Kidney glomerular epithelial cell (primary cell): ENCODE results near the gene MZT2A.
"Not testable (repeated sequence)": the region's sequence is repeated elsewhere in the genome, so short reads cannot be mapped to it uniquely, and the experiment has no call there.

Experiments
- DNase-seq: peaks from one replicate; lab custom pipeline; 2025; lab: John Stamatoyannopoulos, UW

MZT2A gene

DNA sequence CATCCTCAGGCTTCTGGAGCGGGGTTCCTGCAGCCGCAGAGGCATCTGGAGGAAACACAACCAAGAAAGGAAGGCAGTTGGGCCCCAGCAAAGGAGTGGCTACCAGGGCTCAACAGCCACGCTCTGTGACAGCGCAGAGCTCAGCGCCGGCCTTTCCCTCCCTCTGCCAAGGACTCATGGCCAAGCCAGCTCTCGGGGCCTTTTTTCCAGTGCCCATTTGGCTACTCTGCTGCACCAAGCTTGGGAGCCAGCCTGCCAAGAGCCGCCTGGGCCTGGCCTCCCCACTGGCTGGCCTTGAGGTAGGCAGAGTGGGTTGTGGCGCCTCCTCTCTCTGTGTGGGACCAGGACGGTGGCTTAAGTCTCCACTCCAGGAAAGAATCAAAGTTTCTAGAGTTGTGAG, 28.3 kb upstream of the MZT2A start:
- DNase-seq = no peak

DNA sequence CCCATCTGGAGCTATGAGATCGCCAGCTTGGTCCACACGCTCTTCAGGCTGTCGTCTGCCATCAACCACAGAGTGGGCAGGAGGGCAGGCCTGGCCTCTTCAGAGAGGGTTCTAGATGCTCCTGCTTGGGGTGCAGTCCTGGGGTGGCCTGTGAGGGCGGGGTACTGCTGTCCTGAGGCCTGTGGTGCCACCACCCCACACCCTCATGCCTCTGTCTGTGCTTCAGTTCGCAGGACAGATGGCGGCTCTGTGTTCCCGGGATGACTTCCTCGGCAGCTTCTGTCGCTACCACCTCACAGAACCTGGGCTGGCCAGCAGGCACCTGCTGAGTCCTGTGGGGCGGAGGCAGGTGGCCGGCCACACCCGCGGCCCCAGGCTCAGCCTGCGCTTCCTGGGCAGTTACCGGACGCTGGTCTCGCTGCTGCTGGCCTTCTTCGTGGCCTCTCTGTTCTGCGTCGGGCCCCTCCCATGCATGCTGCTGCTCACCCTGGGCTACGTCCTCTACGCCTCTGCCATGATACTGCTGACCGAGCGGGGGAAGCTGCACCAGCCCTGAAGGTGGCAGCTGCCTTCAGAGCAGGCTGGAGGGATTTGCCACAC, 27.8 kb upstream of the MZT2A start:
- DNase-seq = not testable (repeated sequence)

DNA sequence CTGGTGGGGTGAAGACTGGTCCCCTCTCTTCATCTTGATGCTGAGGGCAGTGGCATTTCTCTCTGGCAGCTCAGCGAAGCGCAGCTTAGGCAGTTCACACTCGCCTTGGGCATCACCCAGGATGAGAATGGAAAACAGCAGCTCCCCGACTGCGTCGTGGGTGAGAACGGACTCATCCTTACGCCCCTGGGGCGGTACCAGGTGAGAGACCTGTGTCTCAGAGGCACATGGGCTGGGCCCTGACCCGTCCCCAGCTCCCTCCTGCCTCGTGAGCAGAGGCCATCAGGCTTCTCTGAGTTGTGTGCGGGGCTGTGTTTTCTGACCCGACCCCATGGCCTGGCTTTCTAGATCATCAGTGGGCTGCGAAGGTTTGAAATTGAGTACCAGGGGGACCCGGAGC, 27.3 kb upstream of the MZT2A start:
- no peak for DNase-seq

DNA sequence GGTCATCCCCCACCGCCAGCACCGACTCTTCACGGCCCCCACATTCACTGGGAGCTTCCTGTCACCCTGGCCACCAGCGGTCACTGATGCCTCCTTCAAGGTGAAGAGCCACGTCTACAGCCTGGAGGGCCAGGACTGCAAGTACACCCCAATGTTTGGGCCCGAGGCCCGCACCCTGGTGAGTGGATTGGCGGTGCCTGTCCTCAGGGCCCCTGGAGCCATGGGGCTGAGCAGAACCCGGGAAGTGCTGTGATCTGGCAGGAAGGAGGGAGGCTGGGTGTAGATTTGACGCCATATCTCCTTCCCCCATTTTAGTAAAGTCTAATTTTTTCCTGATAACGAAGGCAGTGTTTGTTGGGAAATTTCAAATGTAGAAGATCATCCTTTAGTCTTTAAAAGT, 26.3 kb upstream of the MZT2A start:
- DNase-seq = not testable (repeated sequence)

DNA sequence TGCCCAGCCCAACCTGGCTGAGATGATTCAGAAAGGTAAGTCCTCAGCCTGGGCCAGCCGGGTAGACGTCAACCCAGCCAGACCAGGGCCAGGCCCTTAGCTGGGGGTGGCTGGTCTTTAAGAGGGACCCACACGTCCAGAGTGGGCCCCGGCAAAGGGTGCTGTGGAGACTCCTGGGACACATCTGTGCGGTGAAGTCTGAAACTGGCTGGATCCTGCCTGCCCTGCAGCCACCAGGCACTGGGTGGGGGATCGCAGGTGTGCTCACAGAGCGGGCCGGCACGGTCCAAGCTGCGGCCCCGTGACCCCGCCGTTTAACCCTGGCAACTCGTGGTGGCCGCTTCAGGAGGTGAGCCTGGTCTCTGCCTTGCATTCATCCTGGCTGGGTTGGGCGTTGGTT, 25.7 kb upstream of the MZT2A start:
- not testable (repeated sequence) for DNase-seq

DNA sequence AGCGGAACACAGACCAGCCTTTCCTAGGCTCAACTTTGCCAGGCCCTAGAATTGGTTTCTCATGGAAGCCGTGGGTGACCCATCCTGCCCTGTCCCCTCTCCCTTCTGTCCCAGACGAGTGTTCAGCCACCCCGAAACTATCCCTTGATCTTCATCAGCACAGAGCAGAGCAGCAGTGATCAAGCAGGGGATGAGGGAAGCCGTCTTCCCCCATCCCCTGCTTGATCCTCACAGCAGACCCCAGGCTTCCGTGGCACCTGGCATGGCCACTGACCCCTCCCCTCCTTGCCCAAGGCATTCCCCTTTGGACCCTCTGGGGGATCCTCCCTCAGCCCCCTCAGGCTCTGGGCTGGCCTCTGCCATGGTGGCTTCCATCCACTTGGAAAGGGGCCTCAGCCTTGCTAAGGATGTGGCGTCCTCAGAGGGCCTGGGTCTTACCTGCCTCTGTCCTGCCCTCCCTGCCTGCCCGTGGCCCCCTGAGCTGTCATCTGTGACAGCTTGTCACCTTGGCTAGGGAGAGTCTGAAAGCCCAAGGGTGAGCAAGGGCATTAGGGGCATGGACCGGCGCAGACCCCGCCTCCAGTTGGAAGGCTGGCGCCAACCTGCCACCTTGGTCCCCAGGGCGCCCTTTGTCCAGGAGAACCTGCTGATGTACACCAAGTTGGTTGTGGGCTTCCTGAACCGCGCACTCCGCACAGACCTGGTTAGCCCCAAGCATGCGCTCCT, 25.1 kb upstream of the MZT2A start:
- no peak for DNase-seq

DNA sequence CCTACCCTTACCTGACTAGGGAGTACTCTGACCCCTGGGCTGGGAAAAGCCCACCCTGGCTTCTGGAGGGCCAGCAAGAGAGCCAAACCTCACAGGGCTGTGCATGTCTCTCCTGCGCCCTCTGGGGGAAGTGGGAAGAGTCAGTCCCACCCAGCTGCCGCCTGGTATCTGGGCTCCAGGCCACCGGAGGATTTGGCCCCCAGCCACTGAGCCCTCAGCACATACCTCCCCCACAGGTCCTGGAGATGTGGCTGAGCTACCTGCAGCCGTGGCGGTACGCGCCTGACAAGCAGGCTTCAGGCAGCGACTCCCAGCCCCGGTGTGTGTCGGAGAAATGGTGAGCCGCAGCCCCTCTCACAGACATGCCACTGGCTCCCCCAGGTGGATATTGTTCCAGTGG, 24.4 kb upstream of the MZT2A start:
- DNase-seq = peak; percentile 43

DNA sequence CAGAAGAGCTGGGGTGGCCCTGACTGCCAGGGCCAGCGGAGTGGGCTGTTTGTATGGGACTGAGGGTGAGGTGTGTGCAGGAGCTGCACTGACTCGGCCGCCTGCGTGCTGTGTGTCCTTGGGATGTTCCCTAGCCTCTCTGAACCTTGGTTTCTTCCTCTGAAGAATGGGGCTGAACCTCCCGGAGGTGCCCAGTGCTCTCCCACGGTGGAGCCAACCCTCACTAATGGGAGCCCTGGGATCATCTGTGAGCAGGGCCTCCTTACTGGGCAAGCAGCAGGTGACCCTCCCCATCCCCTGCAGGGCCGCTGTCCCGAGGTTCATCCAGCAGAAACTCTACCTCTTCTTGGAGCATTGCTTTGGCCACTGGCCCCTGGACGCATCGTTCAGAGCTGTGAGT, 23.8 kb upstream of the MZT2A start:
- no peak for DNase-seq

DNA sequence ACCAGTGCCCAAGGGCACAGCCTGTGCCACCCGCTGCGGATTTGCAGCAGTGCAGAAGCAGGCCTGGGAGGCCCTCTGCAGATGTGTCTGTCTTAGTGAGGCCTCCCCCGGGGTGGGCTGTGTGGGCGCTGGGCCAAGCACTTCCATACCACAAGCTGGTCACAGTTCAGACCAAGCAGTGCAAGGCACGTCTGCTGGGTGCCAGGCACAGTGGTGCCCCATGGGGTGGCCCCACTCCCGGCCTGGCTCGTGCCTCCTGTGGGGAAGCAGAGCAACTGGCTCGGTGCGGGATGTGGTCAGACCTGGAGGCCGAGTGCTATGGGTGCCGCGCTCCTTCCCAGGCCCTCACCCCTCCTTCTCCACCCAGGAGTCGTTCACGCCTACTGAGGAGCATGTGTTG, 23.0 kb upstream of the MZT2A start:
- DNase-seq = not testable (repeated sequence)

DNA sequence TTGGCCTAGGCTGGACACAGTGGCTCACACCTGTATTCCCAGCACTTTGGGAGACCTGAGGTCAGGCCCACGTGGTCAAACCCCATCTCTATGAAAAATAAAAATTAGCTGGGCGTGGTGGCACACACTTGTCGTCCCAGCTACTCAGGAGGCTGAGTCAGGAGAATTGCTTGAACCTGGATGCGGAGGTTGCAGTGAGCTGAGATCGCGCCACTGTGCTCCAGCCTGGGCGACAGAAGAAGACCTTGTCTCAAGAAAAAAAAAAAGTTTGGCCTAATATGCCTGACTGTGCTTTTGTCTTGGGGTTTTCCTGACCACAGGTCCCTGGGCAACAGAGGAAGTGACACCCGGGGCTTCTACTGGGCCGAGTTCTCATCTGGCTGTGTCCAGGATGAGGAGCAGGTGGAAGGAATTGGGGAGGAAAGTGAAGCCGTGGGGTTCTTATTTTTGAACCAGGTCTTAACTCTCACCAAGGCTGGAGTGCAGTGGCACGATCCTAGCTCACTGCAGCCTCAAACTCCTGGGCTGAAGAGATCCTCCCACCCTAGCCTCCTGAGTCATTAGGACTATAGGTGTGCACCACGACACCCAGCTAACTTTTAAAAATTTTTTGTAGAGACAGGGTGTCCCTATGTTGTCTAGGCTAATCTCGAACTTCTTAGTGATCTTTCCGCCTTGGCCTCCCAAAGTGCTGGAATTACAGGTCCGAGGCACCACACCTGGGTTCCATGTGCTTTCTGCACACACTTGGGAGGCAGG, 22.4 kb upstream of the MZT2A start:
- not testable (repeated sequence) for DNase-seq

DNA sequence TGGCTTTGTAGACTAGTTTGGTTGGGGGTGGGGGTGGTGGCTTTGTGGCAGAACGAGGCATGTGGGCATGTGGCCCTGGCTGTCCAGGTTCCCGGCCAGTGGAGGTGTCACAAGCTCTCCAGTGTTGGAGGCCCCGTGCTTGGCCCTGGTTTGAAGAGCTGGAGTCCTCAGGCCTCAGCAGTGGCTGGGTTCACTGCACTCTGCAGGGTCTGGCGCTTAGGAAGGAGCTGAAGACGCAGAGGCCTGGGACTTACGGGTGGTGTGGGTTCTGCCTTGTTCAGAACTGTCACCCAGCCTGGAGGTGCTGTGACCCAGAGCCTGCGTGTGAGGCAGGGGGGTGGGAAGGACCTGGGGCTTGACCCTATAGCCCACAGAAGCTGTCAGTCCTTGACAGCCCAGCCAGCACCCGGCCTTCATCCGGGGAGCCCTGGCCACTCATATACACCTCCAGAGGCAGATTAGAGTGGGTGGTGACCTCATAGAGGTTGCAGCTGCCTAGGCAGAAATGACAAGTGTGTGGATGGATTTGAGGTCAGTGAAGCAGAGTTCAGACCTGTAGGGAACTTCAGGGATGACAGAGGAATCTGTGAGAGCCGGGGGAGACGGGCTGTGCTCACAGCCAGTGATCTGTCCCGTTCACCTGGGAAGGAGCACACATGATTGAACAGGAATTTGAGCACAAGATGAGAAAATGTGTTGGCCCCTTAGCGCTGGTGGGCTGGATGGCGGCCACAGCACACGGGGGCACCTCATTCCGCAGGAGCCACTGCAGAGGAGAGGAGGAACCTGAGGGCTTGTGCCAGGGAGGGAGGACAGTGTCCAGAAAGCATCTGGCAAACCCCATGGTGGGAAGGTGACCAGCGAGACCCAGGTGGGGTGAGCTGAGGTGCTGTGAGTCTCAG, 20.0 kb upstream of the MZT2A start:
- peak; percentile 59 for DNase-seq

DNA sequence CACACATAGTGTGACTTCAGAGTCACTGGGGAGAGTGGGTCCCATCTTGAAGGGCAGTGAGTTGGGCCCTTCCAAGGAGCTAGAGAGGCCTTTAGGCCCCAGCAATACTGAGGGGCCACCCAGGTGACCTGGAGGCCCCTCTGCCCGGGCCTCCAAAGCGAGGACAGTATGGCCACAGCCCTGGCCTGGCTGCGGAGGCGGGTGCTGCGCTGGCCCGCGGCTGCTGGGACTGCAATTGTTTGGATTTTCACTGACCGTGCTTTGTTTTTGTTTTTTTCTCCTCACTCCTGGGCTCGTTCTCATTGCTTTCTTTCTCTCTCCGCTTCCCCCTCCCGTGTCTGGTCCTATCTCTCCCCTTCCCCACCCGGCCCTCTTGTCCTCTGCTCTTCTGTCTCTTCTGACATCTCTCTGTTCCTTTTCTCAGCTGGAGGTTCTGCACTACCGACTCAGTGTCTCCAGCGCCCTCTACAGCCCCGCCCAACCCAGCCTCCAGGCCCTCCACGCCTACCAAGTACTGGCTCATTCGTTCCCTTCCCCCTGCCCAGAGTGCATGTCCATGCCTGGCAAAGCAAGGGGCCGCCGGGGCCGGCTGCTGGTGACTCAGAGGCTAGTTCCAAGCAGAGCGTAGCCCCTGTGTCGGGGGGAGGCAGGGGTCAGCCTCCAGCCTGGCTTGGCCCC, 19.2 kb upstream of the MZT2A start:
- DNase-seq = peak; percentile 91

DNA sequence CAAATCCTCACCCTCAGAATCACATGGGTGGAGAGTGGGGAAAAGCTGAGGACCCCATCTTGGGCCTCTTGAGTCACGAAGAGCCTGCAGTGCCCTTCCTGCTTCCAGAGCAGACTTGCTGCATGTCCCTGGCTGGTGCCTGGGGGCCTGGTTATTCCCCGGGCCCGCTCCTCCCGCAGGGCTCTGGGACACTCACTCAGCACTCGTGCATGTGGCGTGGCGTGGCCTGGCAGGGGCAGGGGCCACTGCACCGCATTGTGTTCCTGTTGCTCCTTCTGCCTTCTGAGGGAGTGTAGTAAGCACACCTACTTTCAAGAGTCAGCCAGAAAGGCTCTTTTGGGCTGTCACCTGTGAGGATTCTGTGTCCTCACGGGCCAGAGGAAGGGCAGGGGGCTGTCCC, 17.4 kb upstream of the MZT2A start:
- no peak for DNase-seq

DNA sequence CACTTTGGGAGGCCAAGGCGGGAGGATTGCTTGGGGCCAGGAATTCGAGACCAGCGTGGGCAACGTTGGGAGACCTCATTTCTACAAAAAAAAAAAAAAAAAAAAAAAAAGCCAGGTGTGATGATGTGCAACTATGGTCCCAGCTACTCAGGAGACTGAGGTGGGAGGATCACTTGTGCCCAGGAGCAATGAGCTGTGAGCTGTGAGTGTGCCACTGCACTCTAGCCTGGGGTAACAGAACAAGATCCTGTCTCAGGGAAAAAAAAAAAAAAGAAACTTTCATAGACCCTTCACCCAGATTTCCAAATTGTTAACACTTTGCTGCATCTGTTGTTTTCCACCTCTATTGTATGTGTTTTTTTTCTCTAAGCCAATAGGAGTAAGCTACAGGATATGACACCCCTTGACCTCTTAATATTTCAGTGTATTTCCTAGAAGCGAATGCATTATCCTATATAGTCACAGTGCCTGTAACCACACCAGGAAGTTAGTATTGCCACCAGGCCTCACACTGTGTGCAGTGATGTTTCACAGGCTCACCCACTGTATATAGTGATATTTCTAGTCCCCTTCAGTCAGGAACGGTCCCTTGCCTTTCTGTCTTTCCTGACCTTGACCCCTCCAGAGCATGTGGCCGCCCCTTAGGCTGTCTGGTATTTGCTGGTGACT, 12.0 kb upstream of the MZT2A start:
- DNase-seq = not testable (repeated sequence)

DNA sequence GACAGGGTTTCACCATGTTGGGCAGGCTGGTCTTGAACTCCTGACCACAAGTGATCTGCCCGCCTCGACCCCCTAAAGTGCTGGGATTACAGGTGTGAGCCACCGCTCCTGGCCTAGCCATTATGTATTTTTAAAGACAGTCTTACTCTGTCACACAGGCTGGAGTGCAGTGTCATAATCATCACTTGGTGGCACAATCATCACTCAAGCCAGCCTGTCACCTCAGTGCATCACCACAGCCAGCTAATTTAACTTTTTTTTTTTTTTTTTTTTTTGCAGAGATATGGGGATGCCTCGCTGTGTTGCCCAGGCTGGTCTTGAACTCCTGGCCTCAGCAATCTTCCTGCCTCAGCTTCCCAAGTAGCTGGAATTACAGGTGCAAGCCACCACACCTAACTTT, 11.4 kb upstream of the MZT2A start:
- not testable (repeated sequence) for DNase-seq

DNA sequence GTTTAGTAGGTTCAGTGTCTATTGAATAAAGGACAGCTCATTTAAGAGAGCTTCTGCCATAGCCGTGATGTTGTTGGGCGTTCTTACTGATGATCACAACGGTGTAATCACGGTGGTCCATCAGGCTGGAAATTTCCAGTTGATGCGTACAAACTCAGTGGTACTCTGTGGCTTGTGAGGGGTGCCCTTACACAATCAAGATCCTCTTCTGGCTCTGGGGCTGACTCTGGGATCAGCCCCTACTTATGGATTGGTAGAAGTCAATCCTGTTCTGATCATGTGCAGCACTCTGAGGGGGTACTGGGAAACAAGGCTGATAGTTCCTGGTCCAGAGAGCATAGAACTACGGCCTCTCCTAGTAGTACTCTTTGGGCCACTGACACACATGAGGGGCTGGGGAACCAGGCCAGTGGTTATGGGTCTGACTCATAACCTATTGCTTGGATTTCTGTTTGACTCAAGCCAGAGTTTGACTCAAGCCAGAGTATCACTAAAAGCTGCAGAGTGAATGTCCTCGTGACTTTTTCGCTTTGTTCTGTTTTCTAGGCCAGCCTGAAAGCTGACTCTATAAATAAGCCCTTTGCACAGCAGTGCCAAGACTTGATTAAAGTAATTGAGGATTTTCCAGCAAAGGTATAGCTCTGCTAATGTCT, 6.2 kb upstream of the MZT2A start:
- DNase-seq = not testable (repeated sequence)

DNA sequence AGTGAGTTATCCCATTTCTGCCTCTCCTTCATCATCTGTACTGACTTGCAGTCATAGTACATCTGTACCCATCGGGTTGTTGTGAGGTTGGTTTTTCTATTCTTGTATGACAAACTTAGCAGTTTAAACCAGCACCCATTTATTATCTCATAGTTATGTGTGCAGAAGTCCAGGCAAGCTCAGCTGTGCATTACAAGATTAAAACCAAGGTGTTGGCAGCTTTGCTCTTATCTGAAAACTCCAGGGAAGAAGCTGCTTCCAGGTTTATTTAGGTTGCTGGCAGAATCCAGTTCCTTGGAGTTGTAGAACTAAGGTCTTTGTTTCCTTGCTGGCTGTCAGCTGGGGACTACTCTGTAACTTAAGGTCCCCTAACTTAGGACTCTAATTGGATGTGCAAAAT, 3.3 kb upstream of the MZT2A start:
- not testable (repeated sequence) for DNase-seq

DNA sequence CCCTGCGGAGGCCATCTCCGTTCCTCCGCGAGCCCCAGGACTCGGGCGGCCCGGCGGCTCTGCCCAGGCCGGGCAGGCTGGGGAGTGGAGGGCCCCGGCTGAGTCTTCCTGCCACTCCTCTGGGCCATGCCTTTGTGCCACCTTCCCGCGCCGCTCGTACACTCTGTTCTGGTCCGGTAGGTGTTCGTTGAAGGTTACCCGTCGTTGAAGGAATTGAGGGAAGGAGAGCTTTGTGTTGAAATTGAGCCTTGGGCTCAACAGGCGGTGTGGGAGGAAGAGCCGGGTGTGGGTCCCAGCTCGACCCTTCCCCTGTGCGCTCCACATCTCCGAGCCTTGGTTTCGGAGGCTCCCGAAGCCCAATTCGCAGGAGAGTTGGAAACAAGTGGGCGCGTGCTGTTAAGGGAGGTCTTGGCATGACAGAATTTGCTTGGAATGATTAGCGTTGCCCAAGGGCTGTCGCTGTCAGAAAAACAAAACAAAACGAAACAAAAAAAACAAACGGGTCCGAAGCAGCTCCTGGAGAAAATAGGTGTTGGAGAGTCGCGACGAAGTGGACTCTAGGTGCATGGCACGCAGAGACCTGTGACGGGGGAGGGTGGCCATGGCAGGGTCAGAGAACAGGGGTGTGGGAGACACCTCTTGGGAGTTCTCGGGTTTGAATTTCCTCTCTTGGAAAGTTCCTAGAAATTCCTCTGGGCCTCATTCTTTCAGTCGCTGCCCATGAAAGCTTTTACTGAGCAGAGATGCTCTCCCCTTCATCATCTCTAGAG, 1.2 kb upstream of the MZT2A start:
- DNase-seq = no peak

DNA sequence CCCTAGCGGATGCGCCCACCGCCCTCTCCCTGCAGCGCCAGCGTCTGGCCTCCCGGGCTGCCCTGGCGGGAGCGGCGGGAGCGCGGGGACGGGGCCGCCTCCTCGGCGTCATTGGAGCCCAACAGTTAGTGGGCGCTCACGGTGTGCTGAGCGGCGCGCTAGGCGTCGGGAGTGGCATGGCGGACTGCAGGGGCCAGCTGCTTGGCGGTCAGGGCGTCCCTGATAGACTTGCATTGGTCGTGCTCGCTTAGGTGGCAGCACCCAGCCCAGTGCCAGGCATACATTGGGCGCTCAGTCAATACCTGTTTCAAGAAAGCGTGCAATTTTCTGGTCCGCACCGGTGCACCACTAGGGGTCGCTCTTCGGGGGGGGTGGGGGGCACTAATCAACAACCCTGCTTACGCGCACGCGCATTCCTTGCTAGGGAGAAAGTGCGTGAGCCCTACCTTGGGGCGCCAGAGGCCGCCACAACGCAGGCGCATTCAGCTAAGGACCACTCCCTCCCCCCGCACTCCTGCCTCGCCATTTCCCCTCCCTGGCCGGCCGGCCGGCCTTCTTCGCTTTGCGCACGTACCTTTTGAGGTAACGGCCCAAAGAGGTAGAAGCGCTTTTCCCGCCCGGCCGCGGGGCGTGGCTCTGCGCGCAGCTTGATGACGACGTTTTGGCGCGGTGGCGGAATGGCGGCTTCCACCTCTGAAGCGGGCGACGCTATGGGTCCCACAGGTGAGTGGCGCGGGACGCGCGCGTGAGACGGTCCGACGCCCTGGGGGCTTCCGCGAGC, 411 bp upstream of the MZT2A start:
- DNase-seq = peak; percentile 92
